GM18873 (cell line): Measurements from ENCODE around the gene KDM4C.
"Not testable (repeated sequence)": the region's sequence is repeated elsewhere in the genome, so short reads cannot be mapped to it uniquely, and the experiment has no call there.

Experiments used
- ATAC-seq: cut with Tn5 transposase; IDR thresholded peaks from one replicate; pipeline ENCODE4 v1.9.1; 2021; ENCODE audit warnings: mild to moderate bottlenecking, moderate library complexity, moderate number of reproducible peaks; ENCODE audit not compliant: unreplicated experiment, low FRiP score

The KDM4C gene

DNA sequence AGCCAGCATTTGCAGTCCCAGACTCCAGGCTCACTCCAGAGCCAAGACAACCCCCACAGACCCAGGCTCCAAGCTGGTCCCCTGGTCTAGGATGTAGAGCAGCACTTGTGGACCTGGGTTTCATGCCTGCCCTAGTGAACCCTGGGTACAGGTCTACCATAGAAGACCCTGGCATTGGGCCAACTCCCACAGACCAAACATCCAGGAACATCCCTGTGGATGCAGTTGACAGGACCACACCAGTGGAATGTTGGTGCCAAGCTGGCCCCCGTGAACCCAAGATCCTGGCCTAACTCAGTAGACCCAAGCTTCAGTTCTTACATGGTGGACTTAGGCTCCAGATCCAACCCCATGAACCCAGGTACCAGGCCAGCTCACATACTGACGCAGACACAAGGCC lies 250.6 kb downstream of the KDM4C start:
- ATAC-seq = no peak

- ATAC-seq = no peak
Observed at GRCh38 chr9:7009065-7009464, 251.3 kb downstream of the KDM4C start.

GRCh38 chr9:7011395-7012067 lies 253.8 kb downstream of the KDM4C start:
- ATAC-seq = no peak

DNA sequence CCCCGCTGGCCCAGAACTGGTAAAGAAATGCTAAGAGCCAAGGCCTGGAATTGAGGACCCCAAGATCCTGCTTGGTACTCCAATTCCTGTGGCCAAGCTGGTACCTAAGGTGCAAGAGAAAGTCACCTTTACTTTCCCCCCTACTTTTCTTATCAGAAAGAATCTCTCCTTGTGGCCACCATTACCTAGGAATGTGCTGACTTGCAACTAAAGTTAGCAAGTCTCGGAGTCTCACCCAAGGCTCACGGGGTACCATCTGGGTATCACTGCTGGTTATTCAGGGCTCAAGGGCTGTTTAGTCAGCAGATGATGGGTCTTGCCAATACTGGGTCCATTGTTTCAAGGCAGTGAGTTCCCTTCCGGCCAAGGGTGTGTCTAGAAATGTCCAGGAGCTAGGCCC lies 270.2 kb downstream of the KDM4C start:
- ATAC-seq = no peak

DNA sequence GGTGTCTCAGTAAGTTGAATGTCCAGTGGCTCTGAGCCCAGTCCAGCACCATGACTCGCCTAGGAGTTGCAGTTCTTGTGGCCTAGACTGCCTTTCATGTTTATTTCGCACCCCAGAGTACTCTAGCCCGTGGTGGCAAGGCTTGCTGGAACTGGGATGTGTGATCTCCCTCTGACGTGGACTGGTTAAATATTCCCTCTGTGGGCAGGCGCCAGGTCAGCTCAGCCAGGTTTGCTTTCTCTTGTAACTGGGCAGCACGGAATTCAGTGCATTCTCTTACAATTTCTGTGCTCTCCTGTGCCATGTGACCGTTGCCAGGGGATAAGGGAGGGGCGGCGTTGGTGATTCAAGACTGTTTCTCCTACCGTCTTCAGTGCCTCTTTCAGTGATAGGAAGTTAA lies 270.8 kb downstream of the KDM4C start:
- ATAC-seq = no peak

GRCh38 chr9:7030943-7031342 lies 273.2 kb downstream of the KDM4C start:
- ATAC-seq = not testable (repeated sequence)

DNA sequence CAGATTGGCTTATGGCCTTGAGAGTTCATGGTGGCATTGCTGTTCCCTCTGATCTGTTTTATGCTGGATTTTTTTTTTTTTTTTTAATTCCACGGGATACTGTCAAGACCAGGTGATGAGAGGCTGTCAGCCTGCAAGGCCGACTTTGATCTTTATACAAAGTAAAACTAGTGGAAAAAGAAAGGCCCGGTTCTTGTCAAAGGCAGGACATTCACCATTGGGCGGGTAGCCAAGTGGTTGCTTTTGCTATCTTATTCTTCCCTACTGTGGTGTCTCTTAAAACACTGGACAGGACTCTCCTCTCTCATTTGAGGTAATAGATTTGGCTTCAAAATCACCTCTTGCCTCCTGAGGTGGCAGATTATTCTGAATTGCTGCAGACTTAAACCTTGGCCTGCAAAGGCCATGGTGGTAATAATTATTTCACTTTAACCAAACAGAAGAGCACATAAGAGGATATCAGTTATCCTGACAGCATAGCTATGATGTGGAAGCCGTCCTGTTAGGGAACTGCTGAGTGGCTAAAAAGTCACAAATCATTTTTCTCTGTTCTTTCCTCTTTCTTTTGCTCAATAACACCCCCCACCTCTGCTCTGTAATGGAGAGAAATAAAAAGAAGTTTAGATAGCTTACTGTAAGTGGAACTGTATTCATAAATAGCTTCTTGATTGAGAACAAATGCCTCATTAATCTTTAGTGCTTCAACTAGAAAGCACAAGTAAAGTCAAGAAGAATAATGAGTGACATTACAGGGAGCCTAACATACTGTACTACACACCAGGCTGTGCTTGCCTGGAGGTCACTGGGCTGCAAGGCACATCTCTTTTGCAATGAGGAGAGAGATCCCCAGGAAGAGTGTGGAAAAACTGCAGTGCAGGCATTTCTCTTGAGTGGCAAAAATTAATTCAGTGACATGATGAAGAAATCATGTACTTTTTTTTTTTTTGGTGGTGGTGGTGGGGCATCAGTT lies 275.6 kb downstream of the KDM4C start:
- no peak for ATAC-seq

GRCh38 chr9:7037176-7037575 lies 279.4 kb downstream of the KDM4C start:
- ATAC-seq = no peak

- no peak for ATAC-seq
Observed at GRCh38 chr9:7042124-7042523, 284.4 kb downstream of the KDM4C start.

- no peak for ATAC-seq
Observed at GRCh38 chr9:7045361-7045760, 287.6 kb downstream of the KDM4C start.

DNA sequence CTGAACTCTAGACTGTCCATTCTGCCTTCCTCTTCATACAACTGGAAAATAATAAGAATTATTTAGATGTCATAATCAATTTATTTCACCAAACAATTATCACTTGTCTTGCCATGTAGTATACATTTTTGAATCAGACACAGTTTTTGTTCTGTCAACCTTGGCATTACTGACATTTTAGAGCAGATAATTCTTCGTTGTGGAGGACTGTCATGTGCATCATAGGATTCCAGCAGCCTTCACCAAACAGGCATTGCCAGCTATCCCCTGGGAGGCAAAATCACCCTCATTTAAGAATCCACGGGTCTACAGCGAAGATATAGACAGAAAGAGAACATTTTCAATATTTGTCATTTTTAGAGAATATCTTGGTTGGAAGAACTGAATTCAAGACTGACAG lies 293.9 kb downstream of the KDM4C start:
- no peak for ATAC-seq

DNA sequence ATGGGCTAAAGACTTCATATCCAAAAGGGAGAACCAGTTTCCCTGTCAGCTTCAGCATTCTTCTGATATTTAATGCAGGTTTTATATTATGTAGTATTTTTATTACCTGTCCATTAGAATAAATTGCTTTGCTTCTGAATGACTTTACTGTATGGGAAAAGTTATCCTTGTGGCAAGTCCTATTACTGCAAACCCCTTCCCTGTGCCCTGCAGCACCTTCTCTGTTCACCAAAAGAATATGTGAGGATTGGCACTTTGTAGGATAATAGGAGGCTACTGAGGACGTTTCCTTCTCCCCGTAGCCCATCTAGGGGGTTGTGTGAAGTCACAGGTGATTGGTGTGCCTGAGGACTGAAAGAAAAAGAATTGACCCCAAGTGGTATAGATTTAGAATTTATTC lies 296.1 kb downstream of the KDM4C start:
- ATAC-seq = no peak

- no peak for ATAC-seq
Observed at GRCh38 chr9:7055171-7055903, 297.6 kb downstream of the KDM4C start.

- no peak for ATAC-seq
Observed at GRCh38 chr9:7056254-7056653, 298.5 kb downstream of the KDM4C start.

DNA sequence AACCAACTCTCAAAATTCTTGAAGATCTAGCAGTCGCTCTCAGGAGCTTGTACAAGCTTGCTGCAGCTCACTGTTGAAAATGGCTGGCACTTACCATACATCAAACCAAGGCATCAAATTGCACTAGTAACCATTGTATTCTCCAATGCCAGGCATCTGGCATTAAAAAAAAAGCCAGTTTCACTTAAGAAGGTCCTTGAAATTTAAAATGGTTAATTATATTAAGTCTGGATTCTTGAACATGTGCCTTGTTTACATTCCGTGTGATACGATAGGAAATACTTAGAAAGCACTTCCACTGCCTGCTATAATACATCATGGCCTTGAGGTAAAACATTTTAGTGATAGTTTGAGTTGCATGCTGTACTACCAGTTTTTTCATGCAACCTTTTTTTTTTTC lies 300.7 kb downstream of the KDM4C start:
- no peak for ATAC-seq

DNA sequence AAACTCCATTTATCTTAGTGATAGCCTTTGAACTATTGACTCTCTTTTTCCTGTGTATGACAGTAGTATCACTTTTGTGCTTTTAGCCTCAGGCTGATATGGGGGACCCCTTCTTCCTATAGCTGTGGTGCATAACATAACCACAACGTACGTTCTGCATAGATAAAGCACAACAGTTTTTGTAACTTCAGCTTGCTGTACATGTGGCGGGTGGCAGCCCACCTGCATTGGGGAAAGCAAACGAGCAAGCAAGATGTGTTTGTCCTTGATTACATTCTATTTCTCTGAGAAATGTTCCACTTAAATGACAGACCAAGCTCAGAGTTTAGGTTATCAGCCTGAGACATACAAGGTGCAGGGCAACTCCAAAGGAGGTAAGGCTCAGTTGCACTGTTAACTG lies 309.4 kb downstream of the KDM4C start:
- ATAC-seq = no peak

DNA sequence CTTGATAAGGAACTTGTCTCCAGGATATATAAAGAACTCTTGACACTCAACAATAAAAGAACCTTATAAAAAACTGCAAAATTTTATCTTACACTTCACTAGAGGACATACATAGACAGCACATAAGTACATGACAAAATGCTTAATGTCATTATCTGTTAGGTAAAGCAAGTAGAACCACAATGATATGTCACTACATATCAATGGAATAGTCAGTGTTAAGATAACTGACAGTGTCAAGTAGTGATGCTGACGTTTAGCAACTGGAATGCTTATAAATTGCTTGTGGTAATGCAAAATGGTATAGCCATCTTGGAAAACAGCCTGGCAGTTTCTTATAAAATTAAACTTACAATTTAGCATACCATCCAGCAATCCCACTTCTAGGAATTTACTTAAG lies 314.1 kb downstream of the KDM4C start:
- ATAC-seq = no peak

DNA sequence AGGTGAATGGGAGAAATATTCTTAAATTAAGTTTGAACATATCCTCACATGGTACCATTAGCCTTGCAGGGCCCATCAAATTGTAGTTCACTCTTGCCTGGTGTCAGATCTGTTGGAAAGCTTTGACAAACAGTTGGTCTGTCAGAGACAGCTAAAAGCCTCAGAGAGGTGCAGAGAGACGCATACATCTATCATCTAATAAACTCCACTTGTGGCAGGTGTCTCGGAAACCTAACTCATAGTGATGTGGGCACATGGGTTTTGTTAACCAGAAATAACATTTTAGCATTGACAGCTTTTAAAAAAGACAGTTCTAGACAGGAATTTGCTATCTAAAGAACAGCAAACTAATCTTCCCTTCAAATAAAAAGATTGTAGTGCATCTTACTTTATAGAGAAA lies 315.9 kb downstream of the KDM4C start:
- no peak for ATAC-seq

GRCh38 chr9:7075154-7075553 lies 317.4 kb downstream of the KDM4C start:
- no peak for ATAC-seq

GRCh38 chr9:7079051-7079450 lies 321.3 kb downstream of the KDM4C start:
- ATAC-seq = no peak

- ATAC-seq = no peak
Observed at GRCh38 chr9:7081065-7081600, 323.4 kb downstream of the KDM4C start.
